ENCODE data around the gene SLC7A6OS. TPM values are rescaled to one million over a fixed set of nuclear protein-coding genes. Genes with fewer than 3 reads are reported as not detected.

SLC7A6OS gene
- total RNA-seq, 1 experiment from 2014 or later: 24.5 TPM

DNA sequence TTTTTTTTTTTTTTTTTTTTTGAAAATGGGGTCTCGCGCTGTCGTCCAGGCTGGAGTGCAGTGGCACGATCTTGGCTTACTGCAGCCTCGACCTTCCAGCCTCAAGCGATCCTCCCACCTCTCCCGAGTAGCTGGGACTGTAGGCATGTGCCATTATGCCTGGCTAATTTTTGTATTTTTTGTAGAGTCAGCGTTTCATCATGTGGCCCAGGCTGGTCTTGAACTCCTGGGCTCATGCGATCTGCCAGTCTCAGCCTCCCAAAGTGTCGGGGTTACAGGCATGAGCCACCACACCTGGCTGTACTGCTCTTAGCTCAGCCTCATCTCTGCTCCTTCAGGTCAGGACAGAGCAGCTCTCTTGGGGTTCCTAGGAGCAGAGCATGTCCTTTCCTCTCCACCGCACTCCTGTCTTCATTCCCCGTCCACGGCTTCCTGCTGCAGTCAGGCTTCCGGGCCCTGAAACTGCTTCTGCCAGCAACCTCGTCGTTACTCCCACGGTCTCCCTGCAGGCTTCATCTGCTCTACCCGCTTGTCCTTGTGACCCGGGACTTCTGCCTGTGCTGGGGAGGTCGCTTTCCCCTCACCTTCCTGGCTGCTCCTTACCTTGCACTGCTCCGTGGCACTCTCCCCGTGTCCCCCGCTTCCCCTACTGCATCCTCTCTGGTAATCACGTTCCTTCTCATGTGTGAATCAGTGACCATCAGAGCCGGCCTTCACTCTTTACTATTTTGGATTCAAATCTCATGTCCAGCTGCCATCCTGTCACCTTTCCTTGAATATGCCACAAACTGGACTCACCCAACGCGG, 38.1 kb upstream of the SLC7A6OS start:
- Mint-ChIP-seq H3K27ac (no peak overlapping the region), H3K4me3 (no peak overlapping the region), H3K27me3 (ENCODE audit: low read depth) (no peaks in the 10 kb centered on the region), H3K9me3 (no peaks in the 10 kb centered on the region; a peak in 1 of 5 replicates), H3K36me3 (ENCODE audit: insufficient read depth in 1 of 3, low read depth in 3 of 3) (peaks cover 22 to 80% (median 75%) of the 10 kb centered on the region in 3 experiments; a peak in 6 of 7 replicates), H3K4me1 (no peaks in the 10 kb centered on the region)
- Histone ChIP-seq H2AK5ac (ENCODE audit: insufficient read length, low read length) (no peak overlapping the region), H3K27me3 (ENCODE audit: insufficient read depth, low read length) (no peaks in the 10 kb centered on the region), H3K18ac (ENCODE audit: insufficient read length, low read depth, low read length) (no peak overlapping the region), H2BK5ac (ENCODE audit: insufficient read length, low read length) (no peak overlapping the region), H3K79me2 (ENCODE audit: insufficient read depth, low read length) (no peaks in the 10 kb centered on the region), H2BK20ac (ENCODE audit: low read depth, low read length, poor library complexity, severe bottlenecking) (no peak overlapping the region), H3K9ac (ENCODE audit: extremely low read depth, insufficient read length, low read length) (no peak overlapping the region), H2BK15ac (ENCODE audit: low read depth, low read length) (no peak overlapping the region), H2BK120ac (ENCODE audit: low read depth, low read length, poor library complexity, severe bottlenecking) (no peak overlapping the region), H4K20me1 (ENCODE audit: control insufficient read depth, insufficient read depth, insufficient read length) (peaks cover 3% of the 10 kb centered on the region), H2BK12ac (ENCODE audit: insufficient read length, low read depth, low read length) (no peak overlapping the region), H3K9me3 (ENCODE audit: control insufficient read depth, low read depth, low read length) (no peaks in the 10 kb centered on the region), H2AFZ (ENCODE audit: low read length) (no peak overlapping the region), H3K4me1 (ENCODE audit: insufficient read depth, low read length) (no peaks in the 10 kb centered on the region), H3K27ac (ENCODE audit: insufficient read length, low read depth, low read length) (no peak overlapping the region), H3K4me2 (ENCODE audit: insufficient read depth, insufficient read length, low read length) (no peak overlapping the region), H3K4ac (ENCODE audit: low read depth, low read length) (no peak overlapping the region), H4K8ac (replicated peaks; ENCODE audit: insufficient read length, low read depth, low read length) (no peak overlapping the region), H4K5ac (ENCODE audit: insufficient read length, low read depth, low read length) (no peak overlapping the region), H3K56ac (ENCODE audit: insufficient read length, low read depth, low read length) (no peak overlapping the region), H3T11ph (ENCODE audit: low read length) (no peak overlapping the region), H3K23me2 (ENCODE audit: insufficient read length, low read depth, low read length, poor library complexity, severe bottlenecking) (no peaks in the 10 kb centered on the region), H3K79me1 (ENCODE audit: insufficient read depth, low read depth, low read length, poor library complexity, severe bottlenecking) (no peaks in the 10 kb centered on the region), H3K23ac (ENCODE audit: insufficient read length, low read depth, low read length) (no peak overlapping the region), H4K91ac (ENCODE audit: insufficient read length, low read depth, low read length) (no peak overlapping the region), H3K14ac (ENCODE audit: insufficient read depth, low read length) (no peak overlapping the region; the same call in 1 of the 2 replicates)
- DNase-seq: no peak
- no peak for TF ChIP-seq CTCF (conservative IDR thresholded peaks at IDR 0.05)
- no CpG with 5 or more reads among the region's 27 CpGs for WGBS (ENCODE audit: extremely low coverage, insufficient read length, low lambda C conversion rate)
